ENCODE data around the gene RNASEH2B.

The RNASEH2B gene

DNA sequence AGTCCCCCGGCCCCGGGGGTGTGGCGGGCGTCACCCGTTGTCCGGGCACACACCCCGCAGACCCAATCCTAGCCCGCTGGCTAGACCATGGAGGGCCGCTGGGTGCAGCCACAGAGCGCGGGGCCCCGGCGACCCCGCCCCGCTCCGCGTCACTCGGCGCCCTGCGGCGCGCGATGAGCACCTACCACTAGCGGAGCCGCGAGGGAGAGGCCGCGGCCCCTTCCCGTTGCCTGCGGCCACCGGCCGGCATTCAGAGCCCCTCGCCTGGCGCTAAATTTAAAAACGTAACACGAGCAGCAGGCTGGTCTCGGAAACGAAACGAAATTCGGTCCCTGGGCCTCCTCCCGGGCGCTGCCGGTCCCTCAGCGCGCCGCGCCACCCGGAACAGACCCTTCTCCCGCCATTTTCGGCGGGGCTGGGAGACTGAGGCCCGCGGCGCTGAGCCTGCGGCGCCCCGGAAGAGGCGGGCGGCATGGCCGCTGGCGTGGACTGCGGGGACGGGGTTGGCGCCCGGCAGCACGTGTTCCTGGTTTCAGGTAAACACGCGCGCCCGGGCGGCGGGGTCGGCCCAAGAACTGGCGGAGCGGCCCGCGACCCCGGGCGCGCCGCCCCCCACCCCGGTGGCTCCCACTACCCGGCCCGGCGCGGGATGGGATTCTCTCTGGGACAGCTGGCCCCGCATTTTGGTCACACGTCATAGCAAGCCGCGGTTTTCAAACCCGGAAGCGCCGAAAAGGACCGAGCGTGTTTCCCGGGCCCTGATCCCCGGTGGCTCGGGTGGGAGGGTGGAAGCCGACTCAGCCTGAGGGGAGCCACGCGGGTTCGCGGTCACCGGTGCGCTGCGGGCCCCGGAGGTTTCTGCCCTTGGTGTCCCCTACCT is at the start of gene RNASEH2B:
Gene RNASEH2B (plus strand): TSS at position 187 of the 880 bp plus-strand sequence. CDS start 286 bp downstream, at position 473.
- Histone ChIP-seq H2AFZ (ENCODE audit: low read depth) (peak within 1 kb of the TSS; percentile 87), H4K20me1 (ENCODE audit: insufficient read depth) (no peaks in the 10 kb centered on the region), H3K4me2 (peak within 1 kb of the TSS; percentile 50), H3K9ac (peak within 1 kb of the TSS; percentile 99), H3K27me3 (ENCODE audit: insufficient read depth, low read depth) (no peaks in the 10 kb centered on the region), H3K27ac (peak within 1 kb of the TSS; percentile 97), H3K4me1 (ENCODE audit: low read depth, poor library complexity, severe bottlenecking) (peaks cover 35% of the 10 kb centered on the region), H3K79me2 (ENCODE audit: insufficient read depth, low read depth) (peaks cover 47% of the 10 kb centered on the region), H3K4me3 (IDR thresholded peaks at IDR 0.05; ENCODE audit: insufficient read depth, low read depth, low read length) (no peak within 1 kb of the TSS), H3K36me3 (ENCODE audit: insufficient read depth) (no peaks in the 10 kb centered on the region)
- no peak for TF ChIP-seq CTCF (conservative IDR thresholded peaks at IDR 0.05; ENCODE audit: low read depth, low read length)

DNA sequence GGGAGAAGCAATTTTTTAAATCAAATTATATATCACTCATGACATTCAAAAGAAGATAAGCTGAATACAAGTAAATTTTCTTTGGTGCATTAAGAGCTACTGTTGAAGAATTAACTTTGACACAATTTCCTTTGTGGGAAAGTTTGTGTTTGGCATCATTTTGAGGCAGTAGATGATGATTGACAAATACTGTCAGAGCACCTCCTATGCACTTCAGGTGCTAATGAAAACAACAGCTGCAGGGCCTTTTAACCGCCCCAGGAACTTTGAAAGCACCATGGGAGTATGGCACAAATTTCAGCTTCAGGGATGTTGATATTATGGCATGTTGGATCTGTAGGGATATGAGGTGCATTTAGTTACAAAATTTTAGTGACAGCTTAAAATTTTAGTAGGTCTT is 45.1 kb upstream of the RNASEH2B start:
- Histone ChIP-seq H3K27me3 (ENCODE audit: insufficient read depth, low read depth) (no peaks in the 10 kb centered on the region), H3K4me2 (no peak overlapping the region), H4K20me1 (ENCODE audit: insufficient read depth) (no peaks in the 10 kb centered on the region), H2AFZ (ENCODE audit: low read depth) (no peak overlapping the region), H3K79me2 (ENCODE audit: insufficient read depth, low read depth) (no peaks in the 10 kb centered on the region), H3K9ac (no peak overlapping the region), H3K36me3 (ENCODE audit: insufficient read depth) (no peaks in the 10 kb centered on the region), H3K4me3 (IDR thresholded peaks at IDR 0.05; ENCODE audit: insufficient read depth, low read depth, low read length) (no peak overlapping the region), H3K4me1 (ENCODE audit: low read depth, poor library complexity, severe bottlenecking) (no peaks in the 10 kb centered on the region), H3K27ac (no peak overlapping the region)
- TF ChIP-seq CTCF (conservative IDR thresholded peaks at IDR 0.05; ENCODE audit: low read depth, low read length), result no peak

DNA sequence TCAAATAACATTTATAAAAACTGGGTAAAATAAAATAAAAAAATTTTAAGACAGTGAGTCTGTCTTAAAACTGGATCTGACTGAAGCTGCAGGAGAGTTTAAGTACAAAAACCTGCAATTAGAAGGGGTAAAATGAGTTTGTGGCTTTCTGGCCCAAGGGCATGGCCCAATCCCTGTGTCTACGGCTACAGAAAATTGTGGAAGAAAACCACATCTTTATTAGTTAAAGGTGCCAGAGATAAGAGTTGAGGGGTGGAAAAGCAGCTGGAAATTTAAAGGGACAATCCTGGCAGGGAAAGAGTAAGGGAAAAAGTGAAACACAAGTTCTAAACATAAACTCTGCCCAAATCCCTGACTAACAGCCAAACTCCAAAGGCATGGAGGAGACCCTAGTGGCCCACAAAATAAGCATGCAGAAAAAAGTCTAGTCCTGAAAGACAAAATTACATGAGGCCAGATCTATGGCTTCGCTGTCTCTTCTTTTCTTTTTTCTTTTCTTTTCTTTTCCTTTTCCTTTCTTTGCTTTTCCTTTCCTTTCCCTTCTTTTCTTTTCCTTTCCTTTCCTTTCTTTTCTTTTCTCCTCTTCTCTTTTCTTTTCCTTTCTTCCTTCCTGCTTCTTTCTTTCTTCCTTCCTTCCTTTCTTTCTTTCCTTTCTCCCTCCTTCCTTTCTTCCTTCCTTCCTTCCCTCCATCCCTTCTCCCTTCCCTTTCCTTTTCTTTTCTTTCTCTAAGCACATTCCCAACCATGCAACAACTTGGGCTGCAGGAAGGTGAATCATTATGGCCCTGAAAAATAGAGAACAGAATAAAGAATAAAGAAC is 42.6 kb upstream of the RNASEH2B start:
- H3K4me2 ChIP-seq, result no peak overlapping the region
- H2AFZ ChIP-seq (ENCODE audit: low read depth), result no peak overlapping the region
- no peak overlapping the region for H3K9ac ChIP-seq
- H3K4me1 ChIP-seq (ENCODE audit: low read depth, poor library complexity, severe bottlenecking), result peaks cover 11% of the 10 kb centered on the region
- no peak overlapping the region for H3K4me3 ChIP-seq (IDR thresholded peaks at IDR 0.05; ENCODE audit: insufficient read depth, low read depth, low read length)
- no peaks in the 10 kb centered on the region for H3K36me3 ChIP-seq (ENCODE audit: insufficient read depth)
- H3K27me3 ChIP-seq (ENCODE audit: insufficient read depth, low read depth), result no peaks in the 10 kb centered on the region
- no peaks in the 10 kb centered on the region for H3K79me2 ChIP-seq (ENCODE audit: insufficient read depth, low read depth)
- no peak overlapping the region for H3K27ac ChIP-seq
- H4K20me1 ChIP-seq (ENCODE audit: insufficient read depth), result no peaks in the 10 kb centered on the region
- TF ChIP-seq CTCF (conservative IDR thresholded peaks at IDR 0.05; ENCODE audit: low read depth, low read length), result no peak

GRCh38 chr13:50867637-50867945 is 42.0 kb upstream of the RNASEH2B start:
- no peak overlapping the region for H3K9ac ChIP-seq
- H3K4me1 ChIP-seq (ENCODE audit: low read depth, poor library complexity, severe bottlenecking), result peaks cover 17% of the 10 kb centered on the region
- H3K27ac ChIP-seq, result no peak overlapping the region
- no peak for TF ChIP-seq CTCF (conservative IDR thresholded peaks at IDR 0.05; ENCODE audit: low read depth, low read length)
- H3K4me2 ChIP-seq, result no peak overlapping the region
- H3K79me2 ChIP-seq (ENCODE audit: insufficient read depth, low read depth), result no peaks in the 10 kb centered on the region
- no peaks in the 10 kb centered on the region for H3K36me3 ChIP-seq (ENCODE audit: insufficient read depth)
- no peaks in the 10 kb centered on the region for H4K20me1 ChIP-seq (ENCODE audit: insufficient read depth)
- no peak overlapping the region for H3K4me3 ChIP-seq (IDR thresholded peaks at IDR 0.05; ENCODE audit: insufficient read depth, low read depth, low read length)
- H2AFZ ChIP-seq (ENCODE audit: low read depth), result no peak overlapping the region
- H3K27me3 ChIP-seq (ENCODE audit: insufficient read depth, low read depth), result no peaks in the 10 kb centered on the region
